HG03442 (cell line): Measurements from ENCODE around the gene RPRD2.
"Not testable (repeated sequence)": the region's sequence is repeated elsewhere in the genome, so short reads cannot be mapped to it uniquely, and the experiment has no call there.

Experiments
- ATAC-seq: cut with Tn5 transposase; IDR thresholded peaks from one replicate; pipeline ENCODE4 v1.9.1; 2021; ENCODE audit warnings: mild to moderate bottlenecking, moderate library complexity; ENCODE audit not compliant: unreplicated experiment

RPRD2 gene

DNA sequence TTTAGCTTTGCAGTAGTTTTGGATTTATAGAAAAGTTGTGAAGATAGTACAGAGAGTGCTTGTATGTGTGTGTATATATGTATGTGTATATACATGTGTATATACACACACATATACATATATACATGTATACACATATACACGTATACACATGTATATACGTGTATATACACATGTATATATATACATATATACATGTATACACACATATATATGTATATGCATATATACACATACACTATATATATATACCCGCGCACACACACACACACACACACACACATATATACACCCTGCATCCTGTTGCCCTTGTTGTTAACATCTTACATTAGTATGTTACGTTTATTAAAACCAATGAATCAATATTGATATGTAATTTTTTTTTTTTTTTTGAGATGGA is 24.3 kb downstream of the RPRD2 start:
- ATAC-seq: no peak

DNA sequence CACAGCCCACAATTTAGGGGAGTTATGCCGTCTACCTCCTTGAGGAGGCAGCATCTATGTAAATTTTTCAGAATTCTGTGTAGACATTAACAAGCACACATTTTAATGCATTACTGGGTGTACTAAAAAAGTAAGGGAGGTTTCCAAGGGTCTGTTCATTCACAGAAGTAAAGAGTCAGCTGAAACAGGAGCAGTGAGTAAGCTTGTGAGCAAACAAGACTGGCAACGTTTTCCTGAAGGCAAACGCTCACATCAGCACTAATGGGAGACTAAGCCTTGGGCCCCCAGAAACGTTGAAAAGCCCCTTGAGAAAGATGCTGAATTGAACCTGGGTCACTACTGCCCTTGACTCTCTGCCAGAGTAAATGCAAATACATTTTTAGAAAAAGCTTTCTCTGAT is 25.7 kb downstream of the RPRD2 start:
- ATAC-seq: no peak

DNA sequence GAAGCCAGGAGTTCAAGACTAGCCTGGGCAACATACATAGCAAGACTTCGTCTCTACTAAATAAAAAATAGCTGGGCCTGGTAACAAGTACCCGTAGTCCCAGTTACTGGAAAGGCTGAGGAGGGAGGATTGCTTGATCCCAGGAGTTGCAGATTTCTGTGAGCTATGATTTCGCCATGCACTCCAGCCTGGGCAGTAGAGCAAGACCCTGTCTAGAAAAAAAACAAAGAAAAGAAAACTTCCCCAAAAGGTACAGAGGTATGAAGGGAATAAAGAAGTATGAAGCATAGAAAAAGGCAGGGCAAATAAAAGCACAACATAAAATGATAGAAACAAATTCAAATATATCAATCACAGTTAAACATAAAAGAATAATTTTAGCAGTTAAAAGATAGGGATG is 28.7 kb downstream of the RPRD2 start:
- no peak for ATAC-seq

DNA sequence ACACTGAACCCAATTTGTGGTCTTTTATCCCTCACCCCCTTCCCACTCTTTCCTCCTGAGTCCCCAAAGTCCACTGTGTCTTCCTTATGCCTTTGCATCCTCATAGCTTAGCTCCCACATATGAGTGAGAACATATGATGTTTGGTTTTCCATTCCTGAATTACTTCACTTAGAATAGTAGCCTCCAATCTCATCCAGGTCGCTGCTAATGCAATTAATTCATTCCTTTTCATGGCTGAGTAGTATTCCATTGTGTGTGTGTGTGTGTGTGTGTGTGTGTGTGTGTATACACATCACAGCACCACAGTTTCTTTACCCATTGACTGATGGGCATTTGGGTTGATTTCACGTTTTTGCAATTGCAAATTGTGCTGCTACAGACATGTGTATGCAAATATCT is 31.2 kb downstream of the RPRD2 start:
- not testable (repeated sequence) for ATAC-seq

DNA sequence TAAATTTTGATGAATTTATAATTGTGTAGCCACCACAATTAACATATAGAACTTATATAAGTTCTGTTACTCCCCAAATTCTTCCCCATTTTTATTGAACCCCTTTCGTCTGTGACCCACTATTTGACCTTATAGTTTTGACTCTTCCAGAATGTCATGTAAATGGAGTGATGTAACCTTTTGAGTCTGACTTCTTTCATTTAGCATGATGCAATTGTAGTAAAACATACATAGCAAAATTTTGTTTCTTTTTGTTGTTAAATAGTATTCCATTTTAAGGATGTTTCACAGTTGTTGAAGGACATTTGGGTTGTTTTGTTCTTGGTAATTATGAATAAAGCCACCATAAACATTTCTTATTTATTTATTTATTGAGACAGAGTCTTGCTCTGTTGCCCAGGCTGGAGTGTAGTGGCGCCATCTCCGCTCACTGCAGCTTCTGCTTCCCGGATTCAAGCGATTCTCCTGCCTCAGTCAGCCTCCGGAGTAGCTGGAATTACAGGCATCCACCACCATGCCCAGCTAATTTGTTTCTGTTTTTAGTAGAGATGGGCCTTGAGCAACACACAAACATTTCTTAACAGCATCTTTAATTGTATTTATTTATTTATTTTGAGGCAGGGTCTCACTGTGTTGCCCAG is 33.6 kb downstream of the RPRD2 start:
- ATAC-seq: no peak

DNA sequence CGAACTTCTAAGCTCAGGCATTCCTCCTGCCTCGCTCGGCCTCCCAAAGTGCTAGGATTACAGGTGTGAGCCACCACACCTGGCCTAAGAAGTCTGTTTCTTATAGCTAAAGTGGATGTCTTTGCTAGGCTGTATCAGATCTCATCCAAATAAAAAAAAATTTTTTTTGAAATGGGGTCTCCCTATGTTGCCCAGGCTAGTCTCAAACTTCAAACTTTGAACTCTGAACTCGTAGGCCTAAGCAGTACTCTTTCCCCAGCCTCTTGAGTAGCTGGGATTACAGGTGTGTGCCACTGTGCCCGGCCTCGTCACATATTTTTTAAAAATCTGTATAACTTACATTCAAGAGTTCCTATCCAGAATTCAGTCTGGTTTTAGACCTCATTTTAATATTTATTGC is 40.5 kb downstream of the RPRD2 start:
- no peak for ATAC-seq

DNA sequence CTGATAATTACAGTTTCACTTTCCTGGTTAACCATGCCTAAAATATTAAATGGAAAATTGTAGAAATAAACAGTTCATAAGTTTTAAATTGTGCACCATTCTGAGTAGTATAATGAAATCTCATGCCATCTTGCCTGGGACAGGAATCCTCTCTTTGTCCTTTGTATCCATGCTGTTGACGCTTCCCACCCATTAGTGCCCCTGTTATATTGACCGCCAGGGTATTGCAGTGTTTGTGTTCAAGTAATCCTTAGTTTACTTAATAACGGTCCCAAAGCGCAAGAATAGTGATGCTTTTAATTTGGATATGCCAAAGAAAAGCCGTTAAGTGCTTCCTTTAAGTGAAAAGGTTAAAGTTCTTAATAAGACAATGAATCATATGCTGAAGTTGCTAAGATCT is 41.7 kb downstream of the RPRD2 start:
- no peak for ATAC-seq

DNA sequence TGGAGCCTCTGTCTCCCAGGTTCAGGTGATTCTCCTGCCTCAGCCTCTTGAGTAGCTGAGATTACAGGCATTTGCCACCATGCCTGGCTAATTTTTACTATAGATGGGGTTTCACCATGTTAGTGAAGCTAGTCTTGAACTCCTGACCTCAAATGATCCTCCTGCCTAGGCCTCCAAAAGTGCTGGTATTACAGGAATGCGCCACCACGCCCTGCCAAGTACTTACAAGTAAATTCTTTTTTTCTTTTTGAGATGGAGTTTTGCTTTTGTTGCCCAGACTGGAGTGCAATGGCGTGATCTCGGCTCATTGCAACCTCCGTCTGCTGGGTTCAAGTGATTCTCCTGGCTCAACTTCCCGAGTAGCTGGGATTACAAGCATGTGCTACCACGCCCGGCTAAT is 42.5 kb downstream of the RPRD2 start:
- no peak for ATAC-seq

DNA sequence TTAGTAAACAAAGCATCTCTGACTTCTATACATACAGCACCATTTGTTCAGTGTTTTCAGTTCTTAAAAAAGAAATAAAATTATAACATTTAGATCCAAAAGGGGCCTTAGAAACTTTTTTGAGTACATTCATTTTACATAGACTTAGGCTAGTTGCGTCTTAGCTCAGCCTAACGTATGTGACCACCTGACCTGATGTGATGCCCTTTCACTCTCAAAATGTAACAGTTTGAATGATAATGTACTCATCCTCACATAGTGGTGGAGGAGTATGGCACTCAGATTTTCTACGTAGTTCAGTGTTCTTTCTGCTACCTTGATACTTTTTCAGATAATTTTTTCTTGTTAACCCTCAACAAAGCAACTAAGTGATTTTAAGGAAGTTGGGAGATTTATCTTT is 43.4 kb downstream of the RPRD2 start:
- no peak for ATAC-seq

DNA sequence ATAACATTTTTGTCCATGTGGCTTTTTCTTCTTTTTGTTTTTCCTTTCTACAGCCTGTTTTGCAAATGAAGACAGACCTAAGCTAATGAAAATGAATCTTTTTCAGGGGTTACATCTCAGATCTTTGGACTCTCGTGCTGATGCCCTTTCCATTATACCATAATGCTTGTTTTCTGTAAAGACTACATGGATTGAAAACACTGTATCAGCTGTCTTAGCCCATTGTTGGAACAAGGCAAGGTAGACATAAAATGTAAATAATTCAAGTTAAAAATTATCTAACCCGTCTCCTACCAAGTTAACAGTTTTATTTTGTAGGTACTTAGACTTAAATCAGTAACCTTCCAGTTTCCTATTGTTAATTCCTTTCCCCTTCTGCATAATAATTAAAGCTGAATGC is 44.9 kb downstream of the RPRD2 start:
- ATAC-seq: no peak

DNA sequence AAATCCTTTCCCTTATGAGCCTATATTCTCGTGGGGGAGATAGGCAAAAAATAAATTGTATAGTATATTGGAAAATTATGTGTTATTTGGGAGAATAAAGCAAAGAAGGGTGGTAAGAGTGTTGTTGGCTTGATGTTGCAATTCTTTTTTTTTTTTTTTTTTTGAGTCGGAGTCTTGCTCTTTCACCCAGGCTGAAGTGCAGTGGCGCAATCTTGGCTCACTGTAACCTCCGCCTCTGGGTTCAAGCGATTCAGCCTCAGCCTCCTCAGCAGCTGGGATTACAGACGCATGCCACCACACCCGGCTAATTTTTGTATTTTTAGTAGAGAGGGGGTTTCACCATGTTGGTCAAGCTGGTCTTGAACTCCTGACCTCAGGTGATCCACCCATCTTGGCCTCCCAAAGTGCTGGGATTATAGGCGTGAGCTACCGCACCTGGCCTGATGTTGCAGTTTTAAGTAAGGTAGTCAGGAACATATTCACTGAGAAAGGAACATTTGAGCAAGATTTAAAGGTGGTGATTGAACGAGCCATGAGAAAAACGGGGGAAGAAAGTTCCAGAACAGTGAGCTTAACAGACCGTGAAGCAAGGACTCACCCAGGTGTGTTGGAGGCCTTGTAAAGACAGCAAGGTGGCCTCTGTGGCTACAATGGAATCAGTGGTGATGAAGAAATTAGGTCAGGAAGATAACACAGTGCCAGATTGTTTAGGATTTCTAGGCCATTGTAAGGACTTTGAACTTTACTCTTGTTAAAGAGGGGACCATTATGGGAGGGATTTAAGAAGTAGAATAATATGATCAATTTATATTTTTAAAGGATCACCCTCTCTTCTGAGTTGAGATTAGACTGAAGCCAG is 45.8 kb downstream of the RPRD2 start:
- ATAC-seq: no peak

DNA sequence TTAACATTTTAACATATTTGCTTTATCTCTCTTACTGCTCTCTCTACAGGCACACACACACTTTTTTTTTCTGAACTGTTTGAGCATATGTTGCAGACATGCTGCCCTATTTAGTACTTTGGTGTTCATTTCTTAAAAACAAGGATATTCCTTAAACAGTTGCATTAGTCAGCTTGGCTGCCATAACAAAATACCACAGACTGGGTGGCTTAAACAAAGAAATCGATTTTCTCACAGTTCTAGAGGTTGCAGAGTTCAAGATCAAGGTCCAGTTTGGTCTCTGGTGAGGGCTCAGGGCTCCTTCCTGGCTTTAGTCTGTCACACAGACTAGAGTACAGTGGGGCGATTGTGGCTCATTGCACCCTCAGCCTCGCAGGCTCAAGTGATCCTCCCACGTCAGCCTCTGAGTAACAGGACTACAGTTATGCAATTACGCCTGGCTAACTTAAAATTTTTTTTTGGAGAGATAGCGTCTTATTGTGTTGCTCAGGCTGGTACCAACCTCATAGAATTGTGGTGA is 46.7 kb downstream of the RPRD2 start:
- ATAC-seq: no peak

DNA sequence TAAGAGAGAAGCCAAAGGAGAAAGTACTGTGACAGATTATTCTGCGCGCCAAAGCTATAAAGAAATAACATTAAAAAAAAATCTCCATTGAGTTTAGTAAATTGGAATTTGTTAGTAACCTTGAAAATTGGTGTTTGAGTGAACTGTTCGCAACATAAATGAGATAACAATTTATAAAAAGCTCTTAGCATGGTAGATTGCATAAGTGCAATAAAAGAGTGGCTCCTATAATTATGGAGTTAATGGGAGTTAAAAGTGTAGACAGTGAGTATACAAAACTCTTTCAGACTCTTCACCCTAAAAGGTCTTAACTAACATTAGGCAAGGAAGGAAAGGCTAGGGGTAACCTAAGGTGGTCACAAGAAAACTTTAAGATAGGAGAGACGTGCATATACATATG is 50.6 kb downstream of the RPRD2 start:
- no peak for ATAC-seq

DNA sequence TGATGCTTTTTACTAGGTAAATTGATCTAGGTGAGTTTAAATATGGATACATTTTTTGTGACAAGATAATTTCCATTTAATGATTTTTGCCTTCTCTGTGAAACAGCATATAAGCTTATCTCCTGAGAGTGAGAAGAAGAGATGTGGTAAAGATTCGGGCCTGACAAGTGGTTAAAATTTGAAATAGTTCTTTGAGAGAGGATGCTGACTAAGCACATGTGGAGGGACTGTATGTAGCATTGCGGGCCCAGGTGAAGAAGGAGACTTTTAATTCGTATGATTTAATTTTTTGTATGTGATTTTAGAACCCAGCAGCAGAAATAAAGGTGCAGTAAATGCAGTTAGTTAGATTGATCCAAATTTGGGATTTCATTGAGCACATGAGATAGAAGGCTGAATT is 51.9 kb downstream of the RPRD2 start:
- ATAC-seq: no peak

DNA sequence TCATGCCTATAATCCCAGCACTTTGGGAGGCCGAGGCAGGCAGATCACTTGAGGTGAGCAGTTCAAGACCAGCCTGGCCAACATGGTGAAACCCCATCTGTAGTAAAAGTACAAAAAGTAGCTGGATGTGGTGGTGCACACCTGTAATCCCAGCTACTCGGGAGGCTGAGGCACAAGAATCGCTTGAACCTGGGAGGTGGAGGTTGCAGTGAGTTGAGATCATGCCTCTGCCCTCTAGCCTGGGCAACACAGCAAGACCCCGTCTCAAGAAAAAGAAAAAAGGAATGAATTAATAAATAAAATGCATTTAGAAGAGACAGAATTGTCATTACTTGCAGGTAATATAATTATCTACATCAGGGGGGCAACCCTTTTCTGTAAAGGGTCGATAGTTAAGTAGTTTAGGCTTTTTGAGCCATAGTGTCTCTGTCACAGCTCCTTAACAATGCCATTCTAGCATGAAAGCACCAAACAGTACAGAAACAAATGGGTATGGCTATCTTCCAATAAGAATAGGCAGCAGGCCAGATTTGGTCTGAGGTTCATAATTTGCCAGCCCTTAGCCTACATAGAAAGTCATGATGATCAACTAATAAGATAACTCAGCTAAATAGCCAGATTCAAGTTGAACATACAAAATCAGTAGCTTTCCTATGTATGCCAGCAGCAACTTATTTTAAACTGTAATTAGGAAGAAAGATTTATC is 56.8 kb downstream of the RPRD2 start:
- ATAC-seq: no peak

DNA sequence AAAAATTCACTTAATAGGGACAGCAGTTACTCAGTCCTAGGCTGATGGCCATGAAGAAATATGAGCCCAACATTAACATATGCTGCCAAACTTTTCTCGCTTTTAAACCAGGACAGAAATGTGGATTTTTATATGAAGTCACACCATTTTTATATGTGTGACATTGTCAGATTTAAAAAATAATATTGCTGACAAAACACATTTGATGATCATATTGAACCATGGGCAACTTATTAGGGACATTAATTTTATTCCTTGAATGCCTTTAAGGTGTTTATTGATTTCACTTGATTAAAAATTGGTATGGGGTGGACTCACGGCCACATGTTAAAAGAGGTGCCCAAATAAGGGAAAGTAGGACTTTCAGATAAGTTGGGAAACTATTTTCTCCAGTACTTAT is 58.6 kb downstream of the RPRD2 start:
- ATAC-seq: no peak

DNA sequence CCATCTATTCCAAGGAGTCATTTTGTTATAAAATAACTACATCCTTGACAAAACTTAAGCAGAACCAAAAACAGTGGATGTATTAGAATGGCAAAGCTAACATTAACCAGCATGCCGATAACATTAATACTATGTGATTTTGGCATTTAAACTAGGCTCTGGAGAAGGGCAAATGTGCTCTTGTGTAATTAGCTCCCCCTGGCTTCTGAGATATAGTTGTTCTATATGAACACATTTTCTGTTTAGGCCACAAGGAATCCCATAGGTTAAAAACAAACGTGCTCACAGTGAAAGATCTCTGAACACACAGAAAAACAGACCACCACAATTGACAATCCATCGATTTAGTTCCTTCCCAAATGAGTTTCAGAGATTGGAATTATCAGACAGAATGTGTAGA is 65.9 kb downstream of the RPRD2 start:
- ATAC-seq: no peak

DNA sequence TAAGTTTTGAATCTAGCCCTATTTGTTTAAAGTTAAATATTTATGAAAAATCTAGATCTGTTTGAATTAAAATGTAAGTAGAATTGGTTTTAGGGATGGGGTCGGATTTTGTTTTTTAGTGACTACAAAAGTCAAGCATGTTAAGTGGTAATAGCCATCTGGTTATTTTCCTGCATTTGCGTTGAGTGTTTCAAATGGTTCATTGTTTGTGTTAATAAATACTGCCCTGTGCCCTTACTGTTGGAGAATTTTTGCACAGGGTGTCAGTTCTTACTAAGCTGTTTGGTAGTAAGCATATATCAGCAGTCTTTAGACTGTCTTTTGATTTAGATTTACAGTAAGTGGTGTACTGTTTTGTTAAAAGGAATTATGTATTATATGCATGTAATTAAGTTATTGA is 77.2 kb downstream of the RPRD2 start:
- ATAC-seq: no peak

DNA sequence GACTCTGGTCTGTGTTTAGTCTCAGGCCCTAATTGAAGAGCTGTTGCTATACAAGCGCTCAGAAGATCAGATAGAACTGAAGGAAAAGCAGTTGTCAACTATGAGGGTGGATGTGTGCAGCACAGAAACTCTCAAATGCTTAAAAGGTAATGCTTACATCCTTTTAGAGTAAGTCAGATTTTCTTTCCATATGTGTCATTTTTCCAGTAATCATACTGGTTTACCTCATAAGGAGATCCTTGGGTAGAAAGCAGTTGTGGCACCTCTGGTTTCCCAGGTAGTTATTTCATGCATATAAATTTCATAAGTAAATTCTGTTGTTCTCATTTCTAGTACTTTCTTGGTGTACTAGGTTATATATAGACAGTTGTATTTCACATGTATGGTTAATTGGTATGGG is 80.3 kb downstream of the RPRD2 start:
- no peak for ATAC-seq

DNA sequence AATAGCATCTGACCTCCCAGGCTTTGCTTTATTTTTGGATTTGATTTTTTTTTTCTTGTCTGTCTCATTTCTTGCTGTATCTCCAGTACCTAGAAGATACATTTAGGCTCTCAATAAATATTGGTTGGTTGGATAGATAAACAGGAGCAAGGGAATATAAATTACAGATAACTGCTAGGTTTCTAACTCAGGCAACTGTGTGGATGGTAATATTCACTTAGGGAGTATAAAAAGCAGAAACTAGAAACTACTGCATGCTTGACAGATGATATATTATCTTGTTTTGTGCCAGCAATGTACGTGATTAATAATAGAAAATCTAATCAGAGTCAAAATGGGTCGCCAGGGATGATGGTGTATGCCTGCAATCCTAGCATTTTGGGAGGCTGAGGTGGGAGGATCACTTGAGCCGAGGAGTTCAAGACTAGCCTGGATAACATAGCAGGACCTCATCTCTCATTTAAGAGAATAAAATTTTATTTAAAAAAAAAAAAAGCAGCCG is 92.2 kb downstream of the RPRD2 start:
- ATAC-seq: no peak

DNA sequence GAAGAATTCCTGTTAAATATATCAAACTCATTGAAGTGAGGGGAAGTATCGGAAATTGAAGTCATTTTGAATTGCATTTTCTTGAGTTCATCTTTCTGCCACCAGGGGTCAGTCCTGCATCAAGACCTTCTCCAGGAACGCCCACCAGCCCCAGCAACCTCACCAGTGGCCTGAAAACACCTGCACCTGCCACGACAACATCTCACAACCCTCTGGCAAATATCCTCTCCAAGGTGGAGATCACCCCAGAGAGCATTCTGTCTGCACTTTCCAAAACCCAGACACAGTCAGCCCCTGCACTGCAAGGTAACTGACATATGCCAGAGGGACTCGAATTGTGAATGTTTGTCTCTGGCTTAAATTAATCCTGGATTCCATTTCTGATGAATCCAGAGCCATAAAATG is 100.5 kb downstream of the RPRD2 start:
- ATAC-seq: no peak

DNA sequence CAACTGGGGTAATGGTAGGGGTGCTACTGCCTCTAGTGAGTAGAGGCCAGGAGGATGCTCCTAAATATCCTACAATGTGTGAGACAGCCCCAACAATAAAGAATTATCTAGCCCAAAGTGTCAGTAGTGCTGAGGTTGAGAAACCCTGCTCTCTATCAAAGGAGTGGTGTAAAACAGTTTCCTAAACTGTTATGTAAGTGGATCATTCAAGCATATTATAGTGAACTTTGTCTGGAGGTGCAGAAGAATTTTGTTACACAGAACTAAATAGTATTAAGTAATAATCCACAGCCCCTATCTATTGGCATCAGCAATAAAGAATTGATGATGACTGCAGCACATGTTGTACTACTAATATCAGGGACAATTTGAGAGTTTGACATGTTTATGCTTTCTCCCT is 103.0 kb downstream of the RPRD2 start:
- no peak for ATAC-seq
